Activated gamma-delta T cell treated with anti-CD3 and anti-CD28 coated beads, Interleukin-2, amount 50 U/mL, for 16 hours (primary cell): ENCODE data around the gene ANTXRL.
"Not testable (repeated sequence)": the region's sequence is repeated elsewhere in the genome, so short reads cannot be mapped to it uniquely, and the experiment has no call there.

Experiments
- DNase-seq: peaks from one replicate; pipeline ENCODE4 v3.0.0-alpha.2; 2020; ENCODE audit warnings: low read depth

The ANTXRL gene

GRCh38 chr10:46330894-46331293 lies 44.1 kb downstream of the ANTXRL start:
- no peak for DNase-seq

GRCh38 chr10:46365484-46365883 lies 78.7 kb downstream of the ANTXRL start:
- not testable (repeated sequence) for DNase-seq

- DNase-seq, result not testable (repeated sequence)
Measured at GRCh38 chr10:46367209-46367608, 80.4 kb downstream of the ANTXRL start.

DNA sequence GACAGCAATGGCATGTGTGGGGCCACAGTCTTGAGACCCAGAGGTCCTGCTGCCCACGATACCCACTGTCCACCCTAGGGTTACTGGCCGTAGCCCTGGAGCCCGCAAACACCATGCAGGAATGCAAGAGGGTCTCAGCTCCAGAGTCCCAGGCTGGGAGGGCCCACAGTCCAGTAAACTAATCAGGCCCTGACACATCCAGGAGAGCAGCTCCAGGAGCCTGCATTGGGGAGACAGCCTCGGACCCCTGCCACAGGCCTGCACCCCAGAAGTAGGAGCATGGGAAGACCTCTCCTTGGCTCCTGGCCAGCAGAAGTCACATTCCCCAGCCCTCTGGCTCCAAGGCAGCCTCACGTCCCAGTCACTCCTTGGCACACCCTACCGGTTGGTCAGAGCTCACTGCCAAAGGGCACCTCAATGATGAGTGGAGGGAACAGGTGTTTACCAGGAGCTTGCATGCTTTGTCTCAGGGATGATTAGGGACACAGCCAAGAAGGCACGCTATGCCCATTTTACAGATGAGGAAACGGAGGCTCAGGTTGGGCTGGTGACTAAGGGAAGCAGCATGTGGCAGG lies 81.0 kb downstream of the ANTXRL start:
- DNase-seq, result not testable (repeated sequence)

DNA sequence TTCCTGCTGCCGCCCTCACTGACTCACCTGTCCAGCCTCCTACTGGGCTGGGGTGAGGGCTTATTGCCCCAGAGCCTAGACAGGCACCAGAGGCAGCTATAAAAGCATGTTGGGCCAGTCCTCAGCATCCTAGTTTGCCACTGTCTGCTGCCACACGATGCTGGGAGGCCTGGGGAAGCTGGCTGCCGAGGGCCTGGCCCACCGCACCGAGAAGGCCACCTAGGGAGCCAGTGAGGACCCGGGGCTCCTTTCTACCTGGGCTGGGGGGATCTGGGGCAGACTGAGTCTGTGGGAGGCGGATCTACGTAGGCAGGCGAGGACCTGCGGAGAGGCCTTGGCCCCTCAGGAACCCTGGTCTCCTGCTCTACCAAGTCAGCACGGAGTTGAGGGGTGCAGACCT lies 82.2 kb downstream of the ANTXRL start:
- DNase-seq, result not testable (repeated sequence)

DNA sequence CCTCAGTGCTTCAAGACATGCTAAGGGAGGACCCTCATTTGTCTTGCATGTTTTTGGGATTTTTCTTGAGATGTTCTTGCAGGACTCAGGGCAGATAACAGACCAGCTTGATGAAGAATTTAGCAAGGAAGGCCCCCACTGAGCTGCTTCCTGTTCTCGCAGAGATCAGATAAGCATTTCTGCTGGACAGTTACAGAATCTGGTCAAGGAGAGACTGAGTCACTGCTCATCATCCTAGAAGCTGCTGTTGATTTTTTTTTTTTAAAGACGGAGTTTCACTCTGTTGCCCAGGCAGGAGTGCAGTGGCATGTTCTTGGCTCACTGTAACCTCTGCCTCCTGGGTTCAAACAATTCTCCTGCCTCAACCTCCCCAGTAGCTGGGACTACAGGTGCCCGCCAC lies 87.6 kb downstream of the ANTXRL start:
- not testable (repeated sequence) for DNase-seq

- not testable (repeated sequence) for DNase-seq
Measured at GRCh38 chr10:46375406-46375805, 88.6 kb downstream of the ANTXRL start, which contains the start of gene ANXA8L1. TSS of gene ANXA8L1 (plus strand) at chr10:46375776. CDS start at chr10:46375852, 76 bp downstream.

GRCh38 chr10:46377022-46377421 lies 90.2 kb downstream of the ANTXRL start:
- DNase-seq, result not testable (repeated sequence)

GRCh38 chr10:46377651-46378050 lies 90.9 kb downstream of the ANTXRL start:
- not testable (repeated sequence) for DNase-seq

DNA sequence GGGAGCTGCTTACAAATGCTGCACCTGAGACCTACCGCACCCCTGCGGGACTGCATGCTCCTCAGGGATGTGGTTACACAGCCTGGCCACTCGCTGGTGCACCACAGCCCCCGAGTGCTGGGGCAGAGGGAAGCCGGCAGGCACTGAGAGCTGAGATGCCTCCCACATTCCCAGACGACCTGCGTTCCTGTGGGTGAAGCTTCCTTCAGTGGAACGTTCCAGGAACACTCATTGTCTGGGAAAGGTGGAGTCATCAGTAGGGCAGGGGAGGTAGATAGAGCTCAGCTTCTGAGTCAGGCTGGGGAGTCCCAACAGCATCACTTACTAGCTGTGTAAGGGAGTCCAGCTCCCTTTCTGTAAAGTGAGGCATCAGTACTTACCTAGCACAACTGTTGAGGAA lies 91.3 kb downstream of the ANTXRL start:
- not testable (repeated sequence) for DNase-seq

DNA sequence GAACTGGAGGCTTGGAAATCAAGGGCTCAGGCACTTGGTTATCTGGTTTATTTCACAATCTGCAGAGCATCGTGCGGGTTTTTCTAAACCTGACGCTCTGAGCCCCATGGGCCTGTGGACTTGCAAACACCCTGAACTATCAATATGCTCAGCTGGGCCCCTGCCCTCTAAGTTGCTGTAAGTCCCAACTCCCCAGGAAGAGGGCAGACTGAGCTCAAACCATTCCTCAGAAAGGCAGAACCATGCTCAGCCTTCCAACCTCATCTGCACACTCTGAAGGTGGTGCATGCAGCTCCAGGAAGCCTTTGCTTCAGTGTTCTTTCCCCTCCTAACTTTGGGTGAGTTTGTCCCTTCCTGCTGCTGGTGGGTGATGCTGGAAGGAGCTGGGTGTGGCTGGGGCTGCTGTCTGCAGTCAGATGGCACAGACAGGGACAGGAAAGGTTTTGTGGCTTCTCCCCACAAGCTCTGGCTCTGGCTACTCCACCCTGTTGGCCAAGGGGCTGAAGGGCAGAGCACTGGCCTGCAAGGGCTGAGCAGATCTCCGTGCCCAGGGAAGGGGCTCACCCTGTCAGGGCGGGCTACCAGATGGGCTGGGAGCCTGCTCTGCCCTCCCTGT lies 92.5 kb downstream of the ANTXRL start:
- not testable (repeated sequence) for DNase-seq
